ENCODE results near the gene KRTAP5-6.

KRTAP5-6 gene

DNA sequence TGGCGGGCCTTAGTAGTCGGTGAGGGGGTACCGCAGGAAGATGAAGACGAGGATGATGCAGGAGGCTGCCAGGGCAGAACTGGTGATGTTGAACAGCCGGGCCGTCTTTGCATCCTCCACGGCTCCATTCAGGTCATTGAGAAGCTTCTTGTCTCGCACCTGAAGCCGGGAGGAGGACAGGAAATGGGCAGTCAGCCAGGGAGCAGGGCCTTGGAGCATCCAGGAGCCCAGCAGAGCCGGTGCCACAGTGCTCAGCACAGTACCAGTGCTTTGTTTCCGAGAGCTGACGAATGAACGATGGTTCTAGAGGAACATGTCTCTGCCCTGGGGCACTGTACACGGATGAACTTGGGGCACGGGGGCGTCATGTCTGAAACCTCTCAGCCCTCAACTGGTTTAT lies 38.3 kb downstream of the KRTAP5-6 start:
- Histone ChIP-seq H3K4me3 (no peak overlapping the region), H3K27ac (no peak overlapping the region)
- no peak for DNase-seq (ENCODE audit: low spot score)
- TF ChIP-seq, protein P1, sequence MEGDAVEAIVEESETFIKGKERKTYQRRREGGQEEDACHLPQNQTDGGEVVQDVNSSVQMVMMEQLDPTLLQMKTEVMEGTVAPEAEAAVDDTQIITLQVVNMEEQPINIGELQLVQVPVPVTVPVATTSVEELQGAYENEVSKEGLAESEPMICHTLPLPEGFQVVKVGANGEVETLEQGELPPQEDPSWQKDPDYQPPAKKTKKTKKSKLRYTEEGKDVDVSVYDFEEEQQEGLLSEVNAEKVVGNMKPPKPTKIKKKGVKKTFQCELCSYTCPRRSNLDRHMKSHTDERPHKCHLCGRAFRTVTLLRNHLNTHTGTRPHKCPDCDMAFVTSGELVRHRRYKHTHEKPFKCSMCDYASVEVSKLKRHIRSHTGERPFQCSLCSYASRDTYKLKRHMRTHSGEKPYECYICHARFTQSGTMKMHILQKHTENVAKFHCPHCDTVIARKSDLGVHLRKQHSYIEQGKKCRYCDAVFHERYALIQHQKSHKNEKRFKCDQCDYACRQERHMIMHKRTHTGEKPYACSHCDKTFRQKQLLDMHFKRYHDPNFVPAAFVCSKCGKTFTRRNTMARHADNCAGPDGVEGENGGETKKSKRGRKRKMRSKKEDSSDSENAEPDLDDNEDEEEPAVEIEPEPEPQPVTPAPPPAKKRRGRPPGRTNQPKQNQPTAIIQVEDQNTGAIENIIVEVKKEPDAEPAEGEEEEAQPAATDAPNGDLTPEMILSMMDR (IDR thresholded peaks at IDR 0.05): no peak

- DNase-seq (ENCODE audit: low spot score): no peak
- Histone ChIP-seq H3K27ac (no peak overlapping the region), H3K4me3 (no peak overlapping the region)
- TF ChIP-seq, protein P1 (IDR thresholded peaks at IDR 0.05): no peak
Observed at GRCh38 chr11:1736447-1736992, 39.5 kb downstream of the KRTAP5-6 start.

DNA sequence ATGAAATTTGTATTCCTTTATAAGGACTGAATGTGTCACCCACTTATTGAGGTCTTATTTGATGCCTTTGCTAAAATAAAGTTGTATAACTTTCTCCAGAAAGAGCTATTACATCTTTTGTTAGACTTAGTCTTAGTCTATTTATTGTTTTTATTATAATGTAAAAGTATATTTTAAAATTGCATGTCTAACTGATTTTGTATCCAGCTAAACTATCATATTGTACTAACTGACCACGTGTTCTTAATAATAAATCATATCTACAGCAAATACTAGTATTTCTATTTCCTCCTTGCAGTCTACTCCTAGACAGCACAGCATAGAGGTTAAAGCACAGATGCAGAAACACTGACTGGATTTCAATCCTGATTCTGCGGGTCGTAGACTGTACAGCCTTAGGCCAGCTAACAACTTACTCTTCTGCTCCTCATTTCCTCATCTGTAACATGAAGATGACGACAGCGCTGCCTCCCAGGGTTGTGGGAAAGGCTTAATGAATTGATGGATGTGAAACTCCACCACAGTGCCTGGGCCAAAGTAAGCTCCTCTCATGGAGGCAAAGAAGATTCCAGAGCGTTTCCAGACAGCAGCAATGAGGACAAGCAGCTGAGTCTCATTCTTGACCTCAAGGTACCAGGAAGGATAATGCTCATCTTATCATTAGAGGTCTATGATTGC lies 40.2 kb downstream of the KRTAP5-6 start:
- no peak for DNase-seq (ENCODE audit: low spot score)
- Histone ChIP-seq H3K27ac (no peak overlapping the region), H3K4me3 (no peak overlapping the region)
- TF ChIP-seq, protein P1 (IDR thresholded peaks at IDR 0.05): no peak

GRCh38 chr11:1738380-1738779 lies 41.4 kb downstream of the KRTAP5-6 start:
- no peak for DNase-seq (ENCODE audit: low spot score)
- Histone ChIP-seq H3K4me3 (no peak overlapping the region), H3K27ac (no peak overlapping the region)
- TF ChIP-seq, protein P1 (IDR thresholded peaks at IDR 0.05): no peak

DNA sequence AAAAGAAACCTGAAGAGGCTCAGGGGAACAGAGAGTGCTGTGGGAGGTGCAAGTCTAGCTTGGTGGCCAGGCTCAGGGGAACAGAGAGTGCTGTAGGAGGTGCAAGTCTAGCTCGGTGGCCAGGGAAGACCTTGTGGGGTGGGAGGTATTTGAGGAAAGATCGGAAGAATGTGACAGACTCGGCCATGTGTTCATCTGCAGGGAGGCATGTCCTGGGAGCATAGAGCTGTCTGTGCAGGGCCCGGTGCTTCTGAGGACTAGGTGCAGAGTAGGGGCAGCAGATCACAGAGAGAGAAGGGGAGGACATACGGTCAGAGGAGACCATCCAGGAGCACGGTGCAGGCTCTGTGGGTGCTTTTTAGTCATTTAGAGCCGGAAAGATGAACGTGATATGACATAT lies 42.6 kb downstream of the KRTAP5-6 start:
- no peak for DNase-seq (ENCODE audit: low spot score)
- Histone ChIP-seq H3K27ac (no peak overlapping the region), H3K4me3 (no peak overlapping the region)
- TF ChIP-seq, protein P1 (IDR thresholded peaks at IDR 0.05): no peak

DNA sequence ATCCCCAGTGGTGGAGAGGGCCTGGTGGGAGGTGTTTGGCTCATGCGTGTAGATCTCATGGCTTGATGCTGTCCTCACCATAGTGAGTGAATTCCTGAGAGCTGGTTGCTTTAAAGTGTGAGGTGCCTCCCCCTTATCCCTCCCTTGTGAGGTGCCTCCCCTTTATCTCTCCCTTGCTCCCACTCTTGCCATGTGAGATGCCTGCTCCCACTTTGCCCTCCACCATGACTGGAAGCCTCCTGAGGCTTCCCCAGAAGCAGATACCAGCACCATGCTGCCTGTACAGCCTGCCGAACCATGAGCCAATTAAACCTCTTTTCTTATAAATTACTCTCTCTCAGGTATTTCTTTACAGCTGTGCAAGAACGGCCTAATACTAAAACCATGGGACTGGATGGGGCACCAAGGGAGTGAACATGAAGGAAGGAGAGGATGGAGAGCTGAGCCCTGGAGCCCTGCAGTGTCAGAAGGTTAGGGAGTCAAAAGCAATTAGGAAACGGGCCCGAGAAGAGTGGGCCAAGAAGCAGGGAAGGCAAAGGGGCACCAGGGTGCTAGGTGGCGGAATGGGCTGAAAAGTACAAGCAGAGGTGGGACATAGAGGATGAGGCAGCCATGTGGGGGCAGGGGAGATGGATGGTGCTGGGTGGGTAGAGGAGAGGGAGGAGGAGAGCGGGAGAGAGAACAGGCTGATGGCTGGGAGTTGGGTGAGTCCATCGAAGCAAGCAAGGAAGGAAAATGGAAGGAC lies 44.0 kb downstream of the KRTAP5-6 start:
- H3K27ac ChIP-seq: no peak overlapping the region
- DNase-seq (ENCODE audit: low spot score): no peak
- H3K4me3 ChIP-seq: no peak overlapping the region
- TF ChIP-seq, protein P1 (IDR thresholded peaks at IDR 0.05): no peak
